HepG2 (cell line): ENCODE measurements around the gene PARP8. TPM values are rescaled to one million over a fixed set of nuclear protein-coding genes. Genes with fewer than 3 reads are reported as not detected.
"Not testable (repeated sequence)": the region's sequence is repeated elsewhere in the genome, so short reads cannot be mapped to it uniquely, and the experiment has no call there.

Source experiments
- ATAC-seq: fragments of 200-7000 bp; cut with Tn5 transposase; 3 replicates; pipeline ENCODE4 v1.9.1; 2020; ENCODE audit warnings: mild to moderate bottlenecking, moderate library complexity
- BruUV-seq: library from RNA; stranded (reverse); fragments of 400-500 nt; replicated peaks from 2 replicates; lab custom pipeline; 2021; lab: Mats Ljungman, UMichigan
- CTCF ChIA-PET: fragments of 300-600 bp; formaldehyde crosslinking; extraction: SDS; loops from one replicate; lab custom pipeline; 2021; ENCODE audit warnings: low total read pairs, inconsistent platforms, low intra/inter-chr PET ratio; lab: Yijun Ruan, JAX
- POLR2A ChIA-PET: fragments of 350-600 bp; sonication (Branson Sonifier 250); formaldehyde crosslinking; loops from one replicate; lab custom pipeline; 2020; ENCODE audit warnings: antibody characterized with exemption, inconsistent platforms; lab: Yijun Ruan, JAX
- DNase-seq: peaks from one replicate; pipeline ENCODE4 v3.0.0-alpha.2; 2015; ENCODE audit warnings: low spot score
- FAIRE-seq: peaks from 3 replicates; lab custom pipeline; 2011; peaks lifted over from hg19 to GRCh38; lab: Jason Lieb, UNC
- H2AFZ ChIP-seq: one replicate; pipeline ENCODE4 v1.6.1; 2011; ENCODE audit warnings: low read length, inconsistent platforms
- H3K27ac ChIP-seq: fragments of 300-600 bp; 3 replicates; pipeline ENCODE4 v1.8.0; 2011; ENCODE audit warnings: mixed run types, mild to moderate bottlenecking, mixed read lengths, low read length, inconsistent platforms; ENCODE audit not compliant: insufficient read depth; ENCODE audit errors: extremely low read length
- H3K27me3 ChIP-seq, 2 experiments: fragments of 200-600 bp in 1 of 2; 2 replicates in 1 of 2; 3 replicates in 1 of 2; pipeline versions ENCODE4 v1.6.0 to v1.8.0; 2011; ENCODE audit warnings: low read length in 2 of 2, mild to moderate bottlenecking in 2 of 2, moderate library complexity in 2 of 2, inconsistent platforms in 1 of 2; ENCODE audit not compliant: insufficient read depth in 2 of 2, control insufficient read depth in 1 of 2
- H3K36me3 ChIP-seq, 2 experiments: fragments of 200-600 bp in 1 of 2; replicated peaks in 1 of 2; 2 replicates in 1 of 2; 3 replicates in 1 of 2; pipeline versions ENCODE4 v1.5.1 to v1.8.0; 2011; ENCODE audit warnings: low read length in 2 of 2, inconsistent platforms in 1 of 2; ENCODE audit not compliant: insufficient read depth in 2 of 2, control insufficient read depth in 1 of 2
- H3K4me1 ChIP-seq: 2 replicates; pipeline ENCODE4 v1.5.1; 2012; ENCODE audit warnings: low read length, inconsistent platforms; ENCODE audit not compliant: insufficient read depth
- H3K4me2 ChIP-seq: 2 replicates; pipeline ENCODE4 v1.6.0; 2011; ENCODE audit warnings: low read depth, low read length, inconsistent platforms
- H3K4me3 ChIP-seq, 3 experiments: fragments of 200-600 bp in 1 of 3; sonication (generic), shearing (Covaris generic) in 1 of 3; replicated peaks in 1 of 3; 2 replicates each; pipeline ENCODE4 v1.5.1; 2011 to 2016; ENCODE audit warnings: low read length in 3 of 3, inconsistent platforms in 2 of 3, low read depth in 2 of 3, mild to moderate bottlenecking in 2 of 3, control low read depth in 1 of 3, mixed read lengths in 1 of 3; ENCODE audit not compliant: insufficient read depth in 1 of 3
- H3K79me2 ChIP-seq: one replicate; pipeline ENCODE4 v1.6.1; 2011; ENCODE audit warnings: low read length, inconsistent platforms; ENCODE audit not compliant: insufficient read depth
- H3K9ac ChIP-seq: 2 replicates; pipeline ENCODE4 v1.6.0; 2011; ENCODE audit warnings: mild to moderate bottlenecking, low read depth, low read length, inconsistent platforms; ENCODE audit not compliant: insufficient read depth
- H3K9me3 ChIP-seq: 2 replicates; pipeline ENCODE4 v1.5.1; 2012; ENCODE audit warnings: mild to moderate bottlenecking, low read length
- H4K20me1 ChIP-seq: 2 replicates; pipeline ENCODE4 v1.6.0; 2011; ENCODE audit warnings: inconsistent platforms, mild to moderate bottlenecking, low read length, moderate library complexity; ENCODE audit not compliant: insufficient read depth
- SP5 ChIP-seq: IDR thresholded peaks from 2 replicates; pipeline ENCODE4 v1.6.1; 2016; ENCODE audit warnings: low read depth, borderline replicate concordance
- STAT6 ChIP-seq: sonication (generic); formaldehyde crosslinking; IDR thresholded peaks from 2 replicates; pipeline ENCODE4 v1.4.0; 2020; ENCODE audit warnings: missing genetic modification reagents, mild to moderate bottlenecking, borderline replicate concordance
- TCF12 ChIP-seq, 2 experiments: fragments of 450-650 bp in 1 of 2; sonication (generic) in 1 of 2; formaldehyde crosslinking in 1 of 2; IDR thresholded peaks; 2 replicates each; pipeline versions ENCODE4 v1.6.1 to v1.8.0; 2017 to 2022; ENCODE audit warnings: antibody characterized with exemption in 1 of 2, mild to moderate bottlenecking in 1 of 2, missing genetic modification reagents in 1 of 2, moderate library complexity in 1 of 2
- TRAFD1 ChIP-seq: sonication (generic); formaldehyde crosslinking; IDR thresholded peaks from 2 replicates; pipeline ENCODE4 v1.5.1; 2020; ENCODE audit warnings: missing genetic modification reagents, mild to moderate bottlenecking, borderline replicate concordance
- ZZZ3 ChIP-seq: sonication (generic); formaldehyde crosslinking; IDR thresholded peaks from 2 replicates; pipeline ENCODE4 v1.4.0; 2020; ENCODE audit warnings: missing genetic modification reagents, mild to moderate bottlenecking, borderline replicate concordance
- WGBS: methylation state at CpG from one replicate; pipeline ENCODE4 v1.1.6; 2017; ENCODE audit warnings: low lambda C conversion rate; 5-methylcytosine and 5-hydroxymethylcytosine counted together
- in situ Hi-C: cut with HindIII; loops from 2 replicates; pipeline ENCODE4 v1.10.0; 2017; ENCODE audit warnings: low pct_unique_long_range_greater_than_20kb; ENCODE audit not compliant: extremely low pct_ligation_motif_present
- intact Hi-C: fragments of 100-400 bp; cut with micrococcal nuclease; formaldehyde crosslinking; loops from one replicate; pipeline ENCODE4 v1.10.0; 2022; ENCODE audit not compliant: unreplicated experiment
- polyA plus RNA-seq, 8 experiments: library from polyadenylated mRNA; depleted of rRNA in 3 of 8; stranded (reverse) in 7 of 8; unstranded in 1 of 8; fragments of >200 nt; fragmentation: Illumina TruSeq in 4 of 8; extraction: Trizol in 4 of 8; gene quantifications; 2 replicates each; pipeline versions ENCODE4 v1.2.1 to v1.2.3, GENCODE V29; 2011 to 2016; ENCODE audit warnings: low read depth in 4 of 8, missing spikeins in 1 of 8, mixed read lengths in 1 of 8; ENCODE audit not compliant: insufficient read depth in 1 of 8
- total RNA-seq, 5 experiments: library from RNA; depleted of rRNA; stranded (reverse); fragments of >200 nt; fragmentation: Illumina TruSeq; extraction: Trizol; gene quantifications; 2 replicates each; pipeline ENCODE4 v1.2.3, GENCODE V29; 2016; ENCODE audit warnings: low read depth in 1 of 5

The PARP8 gene
- total and polyA plus RNA-seq, 2 of the 13 experiments (the other 11 are each of a cell fraction or from before 2014, with no cell fraction given), result 0.11 to 0.29 TPM

GRCh38 chr5:50623666-50624065 is 42.8 kb upstream of the PARP8 start (continued):
- no peak for TF ChIP-seq TRAFD1 (CRISPR knock-in tag)
- TF ChIP-seq TCF12 (IDR thresholded peaks at IDR 0.05), result no peak
- no peak for TF ChIP-seq TCF12 (CRISPR knock-in tag; IDR thresholded peaks at IDR 0.05)
- no peak for TF ChIP-seq SP5 (CRISPR knock-in tag)
- no peak for TF ChIP-seq STAT6 (CRISPR knock-in tag)
- TF ChIP-seq ZZZ3 (CRISPR knock-in tag), result no peak

GRCh38 chr5:50634866-50635265 is 31.6 kb upstream of the PARP8 start:
- H3K36me3 ChIP-seq, in situ Hi-C loops, H3K9me3 ChIP-seq, H2AFZ ChIP-seq, H3K9ac ChIP-seq, ATAC-seq, POLR2A ChIA-PET, CTCF ChIA-PET, DNase-seq, intact Hi-C loops, BruUV-seq, H3K4me2 ChIP-seq, H3K27me3 ChIP-seq, H3K4me1 ChIP-seq, H3K4me3 ChIP-seq, H3K27ac ChIP-seq, FAIRE-seq, H4K20me1 ChIP-seq, H3K79me2 ChIP-seq: not testable (repeated sequence)
- 0% methylated on average over 2 of the region's 2 CpGs for WGBS

- in situ Hi-C loops, H3K27ac ChIP-seq, H3K4me3 ChIP-seq, FAIRE-seq, DNase-seq, H4K20me1 ChIP-seq, H3K36me3 ChIP-seq, intact Hi-C loops, CTCF ChIA-PET, H3K79me2 ChIP-seq, POLR2A ChIA-PET, H2AFZ ChIP-seq, H3K9me3 ChIP-seq, H3K4me2 ChIP-seq, BruUV-seq, H3K9ac ChIP-seq, ATAC-seq, H3K27me3 ChIP-seq, H3K4me1 ChIP-seq: not testable (repeated sequence)
- WGBS, result 6% methylated on average over 2 of the region's 2 CpGs
Observed at GRCh38 chr5:50637576-50637975, 28.9 kb upstream of the PARP8 start.
